WTC11 (cell line): Measurements from ENCODE around the gene DNAJB11. TPM values are rescaled to one million over a fixed set of nuclear protein-coding genes. Genes with fewer than 3 reads are reported as not detected.

Source experiments
- ATAC-seq: fragments of 200-7000 bp; cut with Tn5 transposase; 2 replicates; pipeline ENCODE4 v1.10.0; 2021; ENCODE audit warnings: mild to moderate bottlenecking, moderate library complexity
- CTCF ChIA-PET: fragments of 300-600 bp; sonication (Branson Sonifier 250); formaldehyde crosslinking; loops from one replicate; lab custom pipeline; 2021; ENCODE audit warnings: antibody characterized with exemption; lab: Charles Lee
- POLR2A ChIA-PET: fragments of 350-600 bp; sonication (Branson Sonifier 250); formaldehyde crosslinking; loops from one replicate; lab custom pipeline; 2021; ENCODE audit warnings: antibody characterized with exemption; lab: Charles Lee
- DNase-seq: peaks from one replicate; pipeline ENCODE4 v3.0.0; 2021; ENCODE audit warnings: low spot score
- H3K27ac Mint-ChIP-seq: 2 replicates; pipeline ENCODE4 v1.8.0; 2021; ENCODE audit warnings: mixed read lengths
- H3K27me3 Mint-ChIP-seq: 2 replicates; pipeline ENCODE4 v1.8.0; 2021; ENCODE audit warnings: low read depth, mild to moderate bottlenecking, moderate library complexity, mixed read lengths
- H3K36me3 Mint-ChIP-seq: 2 replicates; pipeline ENCODE4 v1.8.0; 2021; ENCODE audit warnings: mixed read lengths
- H3K4me1 Mint-ChIP-seq: 2 replicates; pipeline ENCODE4 v1.8.0; 2022; ENCODE audit warnings: mixed read lengths
- H3K4me3 Mint-ChIP-seq: 2 replicates; pipeline ENCODE4 v1.8.0; 2021; ENCODE audit warnings: mild to moderate bottlenecking, moderate library complexity, mixed read lengths
- H3K9me3 Mint-ChIP-seq: 2 replicates; pipeline ENCODE4 v1.8.0; 2021; ENCODE audit warnings: mixed read lengths
- ETV6 ChIP-seq: sonication (generic); formaldehyde crosslinking; IDR thresholded peaks from 2 replicates; pipeline ENCODE4 v1.8.1; 2022; ENCODE audit warnings: mild to moderate bottlenecking, missing genetic modification reagents
- MXD4 ChIP-seq: fragments of 250-450 bp; sonication (Bioruptor Pico); IDR thresholded peaks from 2 replicates; pipeline ENCODE4 v1.8.0; 2021; ENCODE audit warnings: mild to moderate bottlenecking, moderate library complexity, borderline replicate concordance
- MYBL2 ChIP-seq: sonication (generic); formaldehyde crosslinking; IDR thresholded peaks from 2 replicates; pipeline ENCODE4 v1.8.1; 2023; ENCODE audit warnings: mild to moderate bottlenecking, moderate library complexity, missing genetic modification reagents
- PRRX2 ChIP-seq: fragments of 250-450 bp; sonication (Bioruptor Pico); IDR thresholded peaks from 2 replicates; pipeline ENCODE4 v1.8.0; 2021; ENCODE audit warnings: mild to moderate bottlenecking
- SMAD3 ChIP-seq: sonication (generic); formaldehyde crosslinking; IDR thresholded peaks from 2 replicates; pipeline ENCODE4 v1.8.0; 2022; ENCODE audit warnings: missing genetic modification reagents, mild to moderate bottlenecking, borderline replicate concordance
- SOX15 ChIP-seq: fragments of 250-450 bp; sonication (Bioruptor Pico); IDR thresholded peaks from 2 replicates; pipeline ENCODE4 v1.9.0; 2021; ENCODE audit warnings: mild to moderate bottlenecking
- SP1 ChIP-seq: sonication (generic); formaldehyde crosslinking; conservative IDR thresholded peaks from 2 replicates; pipeline ENCODE4 v1.8.1; 2022; ENCODE audit warnings: missing genetic modification reagents
- TCF7 ChIP-seq: sonication (generic); formaldehyde crosslinking; IDR thresholded peaks from 2 replicates; pipeline ENCODE4 v1.8.0; 2022; ENCODE audit warnings: mild to moderate bottlenecking, low read depth, missing genetic modification reagents, moderate library complexity
- TP53 ChIP-seq: sonication (generic); formaldehyde crosslinking; IDR thresholded peaks from 2 replicates; pipeline ENCODE4 v1.8.1; 2023; ENCODE audit warnings: mild to moderate bottlenecking, missing genetic modification reagents
- ZNF219 ChIP-seq: sonication (generic); formaldehyde crosslinking; IDR thresholded peaks from 2 replicates; pipeline ENCODE4 v1.8.0; 2023; ENCODE audit warnings: missing genetic modification reagents, mild to moderate bottlenecking, borderline replicate concordance
- ZNF416 ChIP-seq: fragments of 250-450 bp; sonication (Bioruptor Pico); IDR thresholded peaks from 2 replicates; pipeline ENCODE4 v1.9.0; 2021; ENCODE audit warnings: mild to moderate bottlenecking, inconsistent platforms
- ZNF423 ChIP-seq: fragments of 250-450 bp; sonication (Bioruptor Pico); IDR thresholded peaks from 2 replicates; pipeline ENCODE4 v2.1.2; 2022; ENCODE audit warnings: mild to moderate bottlenecking, moderate library complexity
- total RNA-seq: library from RNA; stranded (reverse); gene quantifications from 3 replicates; pipeline ENCODE4 v1.2.3, GENCODE V29; 2021
- TF ChIP-seq, protein P1 (sequence below): fragments of 200-600 bp; IDR thresholded peaks from 2 replicates; pipeline ENCODE4 v1.8.0; 2022; ENCODE audit warnings: antibody characterized with exemption
- TF ChIP-seq, protein P2 (sequence below): sonication (generic); formaldehyde crosslinking; IDR thresholded peaks from 2 replicates; pipeline ENCODE4 v1.8.1; 2022; ENCODE audit warnings: mild to moderate bottlenecking, missing genetic modification reagents, moderate library complexity, borderline replicate concordance
- TF ChIP-seq, protein P3 (sequence below): sonication (generic); formaldehyde crosslinking; IDR thresholded peaks from 2 replicates; pipeline ENCODE4 v1.8.1; 2023; ENCODE audit warnings: mild to moderate bottlenecking, missing genetic modification reagents, borderline replicate concordance
- TF ChIP-seq, protein P4 (sequence below): sonication (generic); formaldehyde crosslinking; IDR thresholded peaks from 2 replicates; pipeline ENCODE4 v1.8.1; 2023; ENCODE audit warnings: mild to moderate bottlenecking, missing genetic modification reagents
- TF ChIP-seq, protein P5 (sequence below): fragments of 250-450 bp; sonication (Bioruptor Pico); IDR thresholded peaks from 2 replicates; pipeline ENCODE4 v1.8.0; 2021; ENCODE audit warnings: mild to moderate bottlenecking

Gene DNAJB11
- total RNA-seq, 1 experiment from 2014 or later, result 56.3 TPM

DNA sequence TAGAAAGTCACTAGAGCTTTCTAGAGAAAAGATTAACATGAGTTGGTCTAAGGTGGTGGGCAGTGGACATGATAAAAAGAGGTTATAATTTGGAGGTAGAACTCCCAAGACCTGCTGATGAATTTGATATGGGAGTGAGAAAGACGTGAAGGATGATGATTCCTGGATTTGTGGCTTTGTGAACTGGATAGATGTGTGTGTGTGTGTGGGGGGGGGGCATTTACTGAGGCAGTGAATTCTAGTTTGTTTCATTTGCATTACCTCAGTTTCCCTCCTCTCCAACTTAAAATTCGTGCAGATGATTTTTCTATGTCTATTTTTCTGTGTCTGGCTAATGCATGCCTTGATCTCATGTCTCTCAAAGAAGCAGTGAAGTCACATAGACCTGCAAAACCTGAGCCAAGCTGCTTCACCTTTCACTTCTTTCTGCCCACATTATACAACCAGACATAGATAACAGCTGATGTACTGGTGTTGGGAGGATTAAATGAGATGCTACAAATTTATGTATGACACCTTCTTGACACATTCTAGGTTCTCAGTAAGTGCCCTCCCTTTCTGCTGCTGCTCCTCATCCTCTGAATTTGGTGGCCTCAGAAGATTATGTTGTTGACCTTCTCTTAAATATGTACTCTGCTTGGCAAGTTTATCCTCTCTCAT is 52.3 kb downstream of the DNAJB11 start:
- Mint-ChIP-seq H3K36me3 (no peaks in the 10 kb centered on the region), H3K27ac (no peak overlapping the region), H3K4me3 (no peak overlapping the region), H3K27me3 (peaks cover 10% of the 10 kb centered on the region), H3K9me3 (peaks cover under 1% of the 10 kb centered on the region; the same call in 1 of the 2 replicates), H3K4me1 (no peaks in the 10 kb centered on the region; the same call in 1 of the 2 replicates)
- ChIA-PET CTCF (interaction anchor here (1.8 kb wide), 1 partner anchor 8 kb away, joined by 5 read pairs; no protein-coding TSS in a partner anchor), POLR2A (no interaction called here)
- TF ChIP-seq ZNF423 (CRISPR knock-in tag) (no peak), TCF7 (CRISPR knock-in tag) (no peak), PRRX2 (CRISPR knock-in tag) (no peak), ETV6 (CRISPR knock-in tag) (no peak), MXD4 (CRISPR knock-in tag) (no peak), ZNF219 (no peak), TP53 (no peak), SMAD3 (no peak), MYBL2 (no peak)
- TF ChIP-seq, protein P1, sequence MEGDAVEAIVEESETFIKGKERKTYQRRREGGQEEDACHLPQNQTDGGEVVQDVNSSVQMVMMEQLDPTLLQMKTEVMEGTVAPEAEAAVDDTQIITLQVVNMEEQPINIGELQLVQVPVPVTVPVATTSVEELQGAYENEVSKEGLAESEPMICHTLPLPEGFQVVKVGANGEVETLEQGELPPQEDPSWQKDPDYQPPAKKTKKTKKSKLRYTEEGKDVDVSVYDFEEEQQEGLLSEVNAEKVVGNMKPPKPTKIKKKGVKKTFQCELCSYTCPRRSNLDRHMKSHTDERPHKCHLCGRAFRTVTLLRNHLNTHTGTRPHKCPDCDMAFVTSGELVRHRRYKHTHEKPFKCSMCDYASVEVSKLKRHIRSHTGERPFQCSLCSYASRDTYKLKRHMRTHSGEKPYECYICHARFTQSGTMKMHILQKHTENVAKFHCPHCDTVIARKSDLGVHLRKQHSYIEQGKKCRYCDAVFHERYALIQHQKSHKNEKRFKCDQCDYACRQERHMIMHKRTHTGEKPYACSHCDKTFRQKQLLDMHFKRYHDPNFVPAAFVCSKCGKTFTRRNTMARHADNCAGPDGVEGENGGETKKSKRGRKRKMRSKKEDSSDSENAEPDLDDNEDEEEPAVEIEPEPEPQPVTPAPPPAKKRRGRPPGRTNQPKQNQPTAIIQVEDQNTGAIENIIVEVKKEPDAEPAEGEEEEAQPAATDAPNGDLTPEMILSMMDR, result no peak
- TF ChIP-seq, protein P2, sequence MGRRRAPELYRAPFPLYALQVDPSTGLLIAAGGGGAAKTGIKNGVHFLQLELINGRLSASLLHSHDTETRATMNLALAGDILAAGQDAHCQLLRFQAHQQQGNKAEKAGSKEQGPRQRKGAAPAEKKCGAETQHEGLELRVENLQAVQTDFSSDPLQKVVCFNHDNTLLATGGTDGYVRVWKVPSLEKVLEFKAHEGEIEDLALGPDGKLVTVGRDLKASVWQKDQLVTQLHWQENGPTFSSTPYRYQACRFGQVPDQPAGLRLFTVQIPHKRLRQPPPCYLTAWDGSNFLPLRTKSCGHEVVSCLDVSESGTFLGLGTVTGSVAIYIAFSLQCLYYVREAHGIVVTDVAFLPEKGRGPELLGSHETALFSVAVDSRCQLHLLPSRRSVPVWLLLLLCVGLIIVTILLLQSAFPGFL (CRISPR knock-in tag), result no peak
- TF ChIP-seq, protein P3, sequence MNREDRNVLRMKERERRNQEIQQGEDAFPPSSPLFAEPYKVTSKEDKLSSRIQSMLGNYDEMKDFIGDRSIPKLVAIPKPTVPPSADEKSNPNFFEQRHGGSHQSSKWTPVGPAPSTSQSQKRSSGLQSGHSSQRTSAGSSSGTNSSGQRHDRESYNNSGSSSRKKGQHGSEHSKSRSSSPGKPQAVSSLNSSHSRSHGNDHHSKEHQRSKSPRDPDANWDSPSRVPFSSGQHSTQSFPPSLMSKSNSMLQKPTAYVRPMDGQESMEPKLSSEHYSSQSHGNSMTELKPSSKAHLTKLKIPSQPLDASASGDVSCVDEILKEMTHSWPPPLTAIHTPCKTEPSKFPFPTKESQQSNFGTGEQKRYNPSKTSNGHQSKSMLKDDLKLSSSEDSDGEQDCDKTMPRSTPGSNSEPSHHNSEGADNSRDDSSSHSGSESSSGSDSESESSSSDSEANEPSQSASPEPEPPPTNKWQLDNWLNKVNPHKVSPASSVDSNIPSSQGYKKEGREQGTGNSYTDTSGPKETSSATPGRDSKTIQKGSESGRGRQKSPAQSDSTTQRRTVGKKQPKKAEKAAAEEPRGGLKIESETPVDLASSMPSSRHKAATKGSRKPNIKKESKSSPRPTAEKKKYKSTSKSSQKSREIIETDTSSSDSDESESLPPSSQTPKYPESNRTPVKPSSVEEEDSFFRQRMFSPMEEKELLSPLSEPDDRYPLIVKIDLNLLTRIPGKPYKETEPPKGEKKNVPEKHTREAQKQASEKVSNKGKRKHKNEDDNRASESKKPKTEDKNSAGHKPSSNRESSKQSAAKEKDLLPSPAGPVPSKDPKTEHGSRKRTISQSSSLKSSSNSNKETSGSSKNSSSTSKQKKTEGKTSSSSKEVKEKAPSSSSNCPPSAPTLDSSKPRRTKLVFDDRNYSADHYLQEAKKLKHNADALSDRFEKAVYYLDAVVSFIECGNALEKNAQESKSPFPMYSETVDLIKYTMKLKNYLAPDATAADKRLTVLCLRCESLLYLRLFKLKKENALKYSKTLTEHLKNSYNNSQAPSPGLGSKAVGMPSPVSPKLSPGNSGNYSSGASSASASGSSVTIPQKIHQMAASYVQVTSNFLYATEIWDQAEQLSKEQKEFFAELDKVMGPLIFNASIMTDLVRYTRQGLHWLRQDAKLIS (CRISPR knock-in tag), result no peak
- TF ChIP-seq, protein P4, sequence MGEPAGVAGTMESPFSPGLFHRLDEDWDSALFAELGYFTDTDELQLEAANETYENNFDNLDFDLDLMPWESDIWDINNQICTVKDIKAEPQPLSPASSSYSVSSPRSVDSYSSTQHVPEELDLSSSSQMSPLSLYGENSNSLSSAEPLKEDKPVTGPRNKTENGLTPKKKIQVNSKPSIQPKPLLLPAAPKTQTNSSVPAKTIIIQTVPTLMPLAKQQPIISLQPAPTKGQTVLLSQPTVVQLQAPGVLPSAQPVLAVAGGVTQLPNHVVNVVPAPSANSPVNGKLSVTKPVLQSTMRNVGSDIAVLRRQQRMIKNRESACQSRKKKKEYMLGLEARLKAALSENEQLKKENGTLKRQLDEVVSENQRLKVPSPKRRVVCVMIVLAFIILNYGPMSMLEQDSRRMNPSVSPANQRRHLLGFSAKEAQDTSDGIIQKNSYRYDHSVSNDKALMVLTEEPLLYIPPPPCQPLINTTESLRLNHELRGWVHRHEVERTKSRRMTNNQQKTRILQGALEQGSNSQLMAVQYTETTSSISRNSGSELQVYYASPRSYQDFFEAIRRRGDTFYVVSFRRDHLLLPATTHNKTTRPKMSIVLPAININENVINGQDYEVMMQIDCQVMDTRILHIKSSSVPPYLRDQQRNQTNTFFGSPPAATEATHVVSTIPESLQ (CRISPR knock-in tag), result no peak
- DNase-seq (no peak), ATAC-seq (no peak)

DNA sequence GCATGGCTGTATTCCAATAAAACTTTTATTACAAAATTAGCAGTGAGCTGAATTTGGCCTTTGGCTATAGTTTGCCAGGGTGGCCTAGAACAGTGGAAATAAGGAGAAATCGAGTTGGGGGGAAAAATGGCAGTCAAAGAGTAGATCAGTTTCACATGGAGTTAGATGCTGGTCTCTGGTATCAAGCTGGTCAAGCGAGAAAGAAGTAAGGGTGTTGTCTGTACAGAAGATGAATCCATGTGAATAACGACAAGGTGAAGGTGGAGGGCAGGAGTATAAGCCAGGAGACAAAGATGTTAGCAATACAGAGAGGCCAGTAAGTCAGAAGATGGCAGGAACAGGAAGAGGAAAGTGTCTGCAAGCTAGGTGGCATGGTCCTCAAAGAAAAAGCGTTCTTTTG is 54.1 kb downstream of the DNAJB11 start:
- no peak for DNase-seq
- no peak for ATAC-seq
- H3K27me3 Mint-ChIP-seq, result no peaks in the 10 kb centered on the region
- ChIA-PET POLR2A (no interaction called here), CTCF (interaction anchor here (1.8 kb wide), 1 partner anchor 10 kb away, joined by 5 read pairs; no protein-coding TSS in a partner anchor)
- TF ChIP-seq SOX15 (CRISPR knock-in tag), result no peak
- TF ChIP-seq SP1 (CRISPR knock-in tag), result no peak
- no peak for TF ChIP-seq ZNF416 (CRISPR knock-in tag)
- TF ChIP-seq, protein P5, sequence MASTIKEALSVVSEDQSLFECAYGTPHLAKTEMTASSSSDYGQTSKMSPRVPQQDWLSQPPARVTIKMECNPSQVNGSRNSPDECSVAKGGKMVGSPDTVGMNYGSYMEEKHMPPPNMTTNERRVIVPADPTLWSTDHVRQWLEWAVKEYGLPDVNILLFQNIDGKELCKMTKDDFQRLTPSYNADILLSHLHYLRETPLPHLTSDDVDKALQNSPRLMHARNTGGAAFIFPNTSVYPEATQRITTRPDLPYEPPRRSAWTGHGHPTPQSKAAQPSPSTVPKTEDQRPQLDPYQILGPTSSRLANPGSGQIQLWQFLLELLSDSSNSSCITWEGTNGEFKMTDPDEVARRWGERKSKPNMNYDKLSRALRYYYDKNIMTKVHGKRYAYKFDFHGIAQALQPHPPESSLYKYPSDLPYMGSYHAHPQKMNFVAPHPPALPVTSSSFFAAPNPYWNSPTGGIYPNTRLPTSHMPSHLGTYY (CRISPR knock-in tag), result no peak
- H3K4me1 Mint-ChIP-seq, result no peaks in the 10 kb centered on the region
- H3K27ac Mint-ChIP-seq, result no peak overlapping the region
- no peaks in the 10 kb centered on the region for H3K36me3 Mint-ChIP-seq
- H3K4me3 Mint-ChIP-seq, result no peak overlapping the region
- H3K9me3 Mint-ChIP-seq, result peaks cover 3% of the 10 kb centered on the region; the same call in 1 of the 2 replicates
